Astrocyte (in vitro differentiated cells and primary cell): Measurements from ENCODE around the gene KCNH6.
A peak's percentile ranks its signal among the peaks of the same experiment; 100 is the strongest.

Source experiments
- CTCF ChIP-seq: IDR thresholded peaks from 2 replicates; pipeline ENCODE4 v1.5.1; 2011; ENCODE audit warnings: low read depth, mild to moderate bottlenecking, inconsistent platforms, low read length, moderate library complexity; ENCODE audit not compliant: insufficient read depth
- EZH2 ChIP-seq: IDR thresholded peaks from 2 replicates; pipeline ENCODE4 v1.6.1; 2012; ENCODE audit warnings: mild to moderate bottlenecking, low read length, inconsistent platforms; ENCODE audit not compliant: insufficient read depth

GRCh38 chr17:63573634-63574033 is 50.5 kb downstream of the KCNH6 start:
- TF ChIP-seq CTCF = peak; percentile 27
- no peak for TF ChIP-seq EZH2
